ENCODE measurements around the gene TRIM9. TPM values are rescaled to one million over a fixed set of nuclear protein-coding genes. Genes with fewer than 3 reads are reported as not detected.
A peak's percentile ranks its signal among the peaks of the same experiment; 100 is the strongest.

Gene TRIM9
- total RNA-seq, 1 donor from 2014 or later = 2.3 TPM

DNA sequence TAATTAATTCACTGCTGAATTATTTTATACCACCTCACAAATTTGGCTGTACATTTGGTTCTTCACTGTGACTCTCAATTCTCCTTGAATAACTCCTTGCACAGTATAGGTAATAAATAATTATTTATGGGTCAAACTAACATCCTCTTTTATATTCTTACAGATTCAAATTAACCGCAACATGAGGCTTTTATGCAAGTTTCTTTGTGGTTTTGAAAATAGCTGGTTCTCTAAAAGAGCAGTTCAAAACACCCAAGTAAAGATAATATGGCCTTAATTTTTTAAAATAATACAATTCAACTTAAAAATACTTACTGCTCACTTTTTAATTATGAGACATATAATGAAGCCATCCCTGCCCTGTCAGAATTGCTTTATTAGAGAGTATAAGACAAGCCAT is 12.9 kb upstream of the TRIM9 start:
- Mint-ChIP-seq H3K27me3 (ENCODE audit: unreplicated experiment) (peaks cover 3% of the 10 kb centered on the region), H3K4me1 (ENCODE audit: unreplicated experiment) (no peaks in the 10 kb centered on the region), H3K9me3 (ENCODE audit: unreplicated experiment) (no peaks in the 10 kb centered on the region), H3K36me3 (ENCODE audit: low read depth, unreplicated experiment) (no peaks in the 10 kb centered on the region), H3K4me3 (ENCODE audit: unreplicated experiment) (no peak overlapping the region), H3K27ac (ENCODE audit: unreplicated experiment) (no peak overlapping the region)
- TF ChIP-seq CTCF (IDR thresholded peaks at IDR 0.05; ENCODE audit: unreplicated experiment) = no peak
- no peak for DNase-seq (ENCODE audit: low spot score)

- no peaks in the 10 kb centered on the region for H3K4me1 Mint-ChIP-seq (ENCODE audit: unreplicated experiment)
- H3K36me3 Mint-ChIP-seq (ENCODE audit: low read depth, unreplicated experiment) = no peaks in the 10 kb centered on the region
- TF ChIP-seq CTCF (IDR thresholded peaks at IDR 0.05; ENCODE audit: unreplicated experiment) = no peak
- no peak overlapping the region for H3K27ac Mint-ChIP-seq (ENCODE audit: unreplicated experiment)
- no peaks in the 10 kb centered on the region for H3K9me3 Mint-ChIP-seq (ENCODE audit: unreplicated experiment)
- no peak for DNase-seq (ENCODE audit: low spot score)
- H3K27me3 Mint-ChIP-seq (ENCODE audit: unreplicated experiment) = peaks cover 3% of the 10 kb centered on the region
- H3K4me3 Mint-ChIP-seq (ENCODE audit: unreplicated experiment) = no peak overlapping the region
Measured at GRCh38 chr14:51104467-51104866, 9.6 kb upstream of the TRIM9 start.

DNA sequence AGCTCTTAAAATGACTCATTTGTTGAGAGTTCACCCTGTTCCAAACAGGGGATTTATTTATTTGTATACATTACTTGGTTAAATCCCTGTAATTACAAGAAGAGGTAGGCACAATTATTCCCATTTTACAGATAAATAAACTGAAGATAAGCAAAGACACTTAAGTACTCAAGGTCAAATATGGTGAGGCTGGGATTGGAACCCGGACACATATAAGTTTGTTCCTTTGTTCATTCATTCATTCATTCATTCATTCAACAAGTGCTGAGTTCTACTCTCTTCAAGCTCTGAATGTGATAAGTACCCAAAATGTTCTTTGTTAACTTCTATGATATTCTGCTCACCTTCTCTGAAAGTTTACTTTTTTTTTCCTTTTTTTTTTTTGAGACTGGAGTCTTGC is 2.4 kb upstream of the TRIM9 start:
- Mint-ChIP-seq H3K27me3 (ENCODE audit: unreplicated experiment) (peaks cover 18% of the 10 kb centered on the region), H3K9me3 (ENCODE audit: unreplicated experiment) (no peaks in the 10 kb centered on the region), H3K27ac (ENCODE audit: unreplicated experiment) (no peak overlapping the region), H3K4me3 (ENCODE audit: unreplicated experiment) (no peak overlapping the region), H3K4me1 (ENCODE audit: unreplicated experiment) (peaks cover 11% of the 10 kb centered on the region), H3K36me3 (ENCODE audit: low read depth, unreplicated experiment) (no peaks in the 10 kb centered on the region)
- DNase-seq (ENCODE audit: low spot score) = no peak
- TF ChIP-seq CTCF (IDR thresholded peaks at IDR 0.05; ENCODE audit: unreplicated experiment) = no peak

GRCh38 chr14:51096870-51097269 is 2.0 kb upstream of the TRIM9 start:
- Mint-ChIP-seq H3K27ac (ENCODE audit: unreplicated experiment) (no peak overlapping the region), H3K4me1 (ENCODE audit: unreplicated experiment) (peaks cover 11% of the 10 kb centered on the region), H3K4me3 (ENCODE audit: unreplicated experiment) (no peak overlapping the region), H3K27me3 (ENCODE audit: unreplicated experiment) (peaks cover 18% of the 10 kb centered on the region), H3K9me3 (ENCODE audit: unreplicated experiment) (no peaks in the 10 kb centered on the region), H3K36me3 (ENCODE audit: low read depth, unreplicated experiment) (no peaks in the 10 kb centered on the region)
- no peak for TF ChIP-seq CTCF (IDR thresholded peaks at IDR 0.05; ENCODE audit: unreplicated experiment)
- DNase-seq (ENCODE audit: low spot score) = no peak

DNA sequence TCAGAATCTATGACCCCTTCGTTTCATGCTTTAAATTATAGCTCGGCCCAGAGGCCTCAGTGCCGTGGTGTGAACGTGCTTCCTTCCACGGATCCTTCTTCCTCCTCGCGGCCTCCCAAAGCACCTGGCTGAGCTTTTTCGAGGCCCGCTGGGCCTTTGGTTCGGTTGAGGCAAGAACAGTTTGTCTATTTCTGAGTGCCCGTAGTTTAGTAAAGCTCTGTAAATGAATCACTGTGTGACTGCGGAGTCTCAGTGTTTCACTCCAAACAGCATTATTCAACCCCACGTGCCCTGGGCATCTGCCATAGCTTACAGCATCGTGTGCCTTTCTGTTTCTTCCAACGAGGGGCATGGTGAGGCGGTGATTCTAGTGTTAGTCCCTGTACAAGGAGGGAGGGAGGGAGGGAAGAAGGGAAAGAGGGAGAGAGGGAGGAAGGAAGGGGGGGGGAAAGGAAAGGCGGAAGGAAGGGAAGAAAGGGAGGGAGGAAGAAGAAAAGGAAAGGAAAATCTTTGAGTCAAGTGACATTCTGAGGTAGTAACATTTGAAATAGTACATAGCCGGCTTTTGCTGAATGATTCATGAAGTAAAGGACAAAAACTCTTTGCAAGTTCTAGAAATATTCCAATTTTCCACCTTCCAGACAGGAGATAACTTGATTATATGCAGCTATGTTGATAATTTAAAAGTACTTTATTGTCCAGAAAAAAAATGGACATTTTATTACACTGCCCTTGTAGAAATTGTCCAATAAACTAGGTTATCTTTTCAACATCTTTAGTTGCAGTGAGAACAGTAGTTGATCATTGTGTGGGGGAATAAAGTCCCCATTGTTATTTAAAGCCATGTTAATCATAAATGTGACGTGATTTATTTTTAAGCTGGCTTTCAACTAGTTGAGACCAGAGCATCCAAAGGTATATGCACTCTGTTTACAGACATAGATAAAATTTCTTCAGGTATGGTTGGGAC is 1.2 kb upstream of the TRIM9 start:
- peaks cover 11% of the 10 kb centered on the region for H3K4me1 Mint-ChIP-seq (ENCODE audit: unreplicated experiment)
- peaks cover 18% of the 10 kb centered on the region for H3K27me3 Mint-ChIP-seq (ENCODE audit: unreplicated experiment)
- H3K9me3 Mint-ChIP-seq (ENCODE audit: unreplicated experiment) = no peaks in the 10 kb centered on the region
- H3K36me3 Mint-ChIP-seq (ENCODE audit: low read depth, unreplicated experiment) = no peaks in the 10 kb centered on the region
- TF ChIP-seq CTCF (IDR thresholded peaks at IDR 0.05; ENCODE audit: unreplicated experiment) = no peak
- DNase-seq (ENCODE audit: low spot score) = peak; percentile 19
- H3K4me3 Mint-ChIP-seq (ENCODE audit: unreplicated experiment) = peak overlapping the region; percentile 89
- peak overlapping the region; percentile 48 for H3K27ac Mint-ChIP-seq (ENCODE audit: unreplicated experiment)
